Mesothelial cell of epicardium (in vitro differentiated cells): Measurements from ENCODE around the gene BAIAP2L1. TPM values are rescaled to one million over a fixed set of nuclear protein-coding genes. Genes with fewer than 3 reads are reported as not detected.

Source experiments
- DNase-seq, 2 experiments: peaks; one replicate each; pipeline ENCODE4 v3.0.0; 2021; ENCODE audit warnings: low spot score in 2 of 2; ENCODE audit not compliant: unreplicated experiment in 2 of 2
- H3K27ac Mint-ChIP-seq: 2 replicates; pipeline ENCODE4 v1.8.0; 2021; ENCODE audit warnings: mixed read lengths
- H3K27me3 Mint-ChIP-seq: 2 replicates; pipeline ENCODE4 v1.8.0; 2021; ENCODE audit warnings: low read depth, mixed read lengths
- H3K36me3 Mint-ChIP-seq: 2 replicates; pipeline ENCODE4 v1.8.0; 2021; ENCODE audit warnings: mixed read lengths
- H3K4me1 Mint-ChIP-seq: 2 replicates; pipeline ENCODE4 v1.8.0; 2021; ENCODE audit warnings: mixed read lengths
- H3K4me3 Mint-ChIP-seq: 2 replicates; pipeline ENCODE4 v1.8.0; 2021; ENCODE audit warnings: mild to moderate bottlenecking, moderate library complexity, mixed read lengths
- H3K9me3 Mint-ChIP-seq: 2 replicates; pipeline ENCODE4 v1.8.0; 2021; ENCODE audit warnings: mixed read lengths
- CTCF ChIP-seq: fragments of 200-600 bp; sonication (generic); IDR thresholded peaks from one replicate; pipeline ENCODE4 v1.5.0; 2021; ENCODE audit warnings: antibody characterized with exemption; ENCODE audit not compliant: unreplicated experiment
- total RNA-seq: library from RNA; stranded (reverse); gene quantifications from 3 replicates; pipeline ENCODE4 v1.2.1, GENCODE V29; 2021

Gene BAIAP2L1
- total RNA-seq, 1 donor from 2014 or later: 27.2 TPM

GRCh38 chr7:98404840-98405239, 4.0 kb upstream of the BAIAP2L1 start:
- Mint-ChIP-seq H3K9me3 (no peaks in the 10 kb centered on the region), H3K36me3 (no peaks in the 10 kb centered on the region), H3K4me1 (peaks cover 1% of the 10 kb centered on the region), H3K4me3 (no peak overlapping the region), H3K27me3 (peaks cover 1% of the 10 kb centered on the region), H3K27ac (no peak overlapping the region)
- no peak for DNase-seq
- no peak for TF ChIP-seq CTCF

- Mint-ChIP-seq H3K27ac (peak overlapping the region; percentile 81), H3K4me3 (peak overlapping the region; percentile 70), H3K36me3 (no peaks in the 10 kb centered on the region), H3K9me3 (no peaks in the 10 kb centered on the region), H3K27me3 (peaks cover under 1% of the 10 kb centered on the region), H3K4me1 (peaks cover 20% of the 10 kb centered on the region)
- no peak for DNase-seq
- no peak for TF ChIP-seq CTCF
Measured at GRCh38 chr7:98399890-98400541, 874 bp downstream of the BAIAP2L1 start.

GRCh38 chr7:98399462-98399861, 1.4 kb downstream of the BAIAP2L1 start:
- no peaks in the 10 kb centered on the region for H3K9me3 Mint-ChIP-seq
- H3K27ac Mint-ChIP-seq: peak overlapping the region; percentile 81
- no peak for DNase-seq
- peak overlapping the region; percentile 70 for H3K4me3 Mint-ChIP-seq
- TF ChIP-seq CTCF: no peak
- no peaks in the 10 kb centered on the region for H3K36me3 Mint-ChIP-seq
- no peaks in the 10 kb centered on the region for H3K27me3 Mint-ChIP-seq
- peaks cover 20% of the 10 kb centered on the region for H3K4me1 Mint-ChIP-seq

GRCh38 chr7:98398567-98399372, 2.1 kb downstream of the BAIAP2L1 start:
- H3K36me3 Mint-ChIP-seq: no peaks in the 10 kb centered on the region
- peak overlapping the region; percentile 81 for H3K27ac Mint-ChIP-seq
- no peaks in the 10 kb centered on the region for H3K27me3 Mint-ChIP-seq
- H3K4me3 Mint-ChIP-seq: peak overlapping the region; percentile 70
- peaks cover 22% of the 10 kb centered on the region for H3K4me1 Mint-ChIP-seq
- no peak for TF ChIP-seq CTCF
- DNase-seq: no peak
- H3K9me3 Mint-ChIP-seq: no peaks in the 10 kb centered on the region

- DNase-seq: no peak
- Mint-ChIP-seq H3K36me3 (no peaks in the 10 kb centered on the region), H3K9me3 (no peaks in the 10 kb centered on the region), H3K4me3 (no peak overlapping the region), H3K4me1 (peaks cover 22% of the 10 kb centered on the region), H3K27ac (no peak overlapping the region), H3K27me3 (no peaks in the 10 kb centered on the region)
- TF ChIP-seq CTCF: no peak
Measured at GRCh38 chr7:98396768-98397167, 4.1 kb downstream of the BAIAP2L1 start.
